ENCODE measurements around the gene DMRT1. TPM values are rescaled to one million over a fixed set of nuclear protein-coding genes. Genes with fewer than 3 reads are reported as not detected.

Gene DMRT1
- total RNA-seq, 1 experiment from 2014 or later, result 0.47 TPM

- Histone ChIP-seq H3K36me3 (ENCODE audit: control insufficient read depth in 1 of 2, insufficient read depth in 2 of 2, low read length in 2 of 2) (no peaks in the 10 kb centered on the region), H3K27ac (ENCODE audit: low read depth, low read length) (no peak overlapping the region), H3K9me3 (ENCODE audit: control insufficient read depth in 1 of 2, insufficient read depth in 1 of 2, low read depth in 1 of 2, low read length in 2 of 2) (no peaks in the 10 kb centered on the region), H4K20me1 (ENCODE audit: insufficient read depth) (no peaks in the 10 kb centered on the region), H3K27me3 (ENCODE audit: insufficient read depth, low read length) (no peaks in the 10 kb centered on the region), H3K4me3 (replicated peaks in 1 of 2; ENCODE audit: low read depth in 1 of 2, low read length in 2 of 2) (no peak overlapping the region), H3K9me2 (ENCODE audit: insufficient read depth) (no peaks in the 10 kb centered on the region), H3K9ac (ENCODE audit: low read length) (no peak overlapping the region), H3K4me1 (ENCODE audit: control insufficient read depth in 1 of 2, insufficient read depth in 2 of 2, low read length in 2 of 2) (no peaks in the 10 kb centered on the region), H2AFZ (ENCODE audit: low read depth, low read length, poor library complexity, severe bottlenecking) (no peak overlapping the region), H3K79me2 (ENCODE audit: insufficient read depth, low read length) (no peaks in the 10 kb centered on the region), H3K4me2 (ENCODE audit: low read length) (no peak overlapping the region)
- POLR2A ChIA-PET, result no interaction called here
- no peak for DNase-seq (ENCODE audit: low read depth, low spot score)
- RAD21 ChIA-PET (ENCODE audit: low non-redundant PET in 1 of 2, low total read pairs in 2 of 2, uncharacterized antibody in 2 of 2, unreplicated experiment in 2 of 2), result no interaction called here
- TF ChIP-seq MAX (IDR thresholded peaks at IDR 0.05), result no peak
- no peak for TF ChIP-seq ATF3 (IDR thresholded peaks at IDR 0.05)
- no peak for TF ChIP-seq RAD21 (IDR thresholded peaks at IDR 0.05; ENCODE audit: low read depth)
- no peak for TF ChIP-seq EZH2phosphoT487 (IDR thresholded peaks at IDR 0.05; ENCODE audit: borderline replicate concordance)
- no peak for TF ChIP-seq JUND (IDR thresholded peaks at IDR 0.05)
- TF ChIP-seq EZH2 (IDR thresholded peaks at IDR 0.05), result no peak
- TF ChIP-seq CBX3 (IDR thresholded peaks at IDR 0.05; ENCODE audit: low read depth), result no peak
- TF ChIP-seq POLR2A (IDR thresholded peaks at IDR 0.05; ENCODE audit: borderline replicate concordance, extremely low read depth, insufficient read depth, insufficient read length), result no peak
- no peak for TF ChIP-seq EGR1 (IDR thresholded peaks at IDR 0.05; ENCODE audit: low read depth)
- no peak for TF ChIP-seq POLR2AphosphoS5 (IDR thresholded peaks at IDR 0.05; ENCODE audit: low read depth, low read length)
- TF ChIP-seq ZNF274 (IDR thresholded peaks at IDR 0.05; ENCODE audit: low read depth, low read length), result no peak
- intact Hi-C loops (cut with micrococcal nuclease), result no loop called here
- ATAC-seq, result no peak
- no TSS peak for BruUV-seq (replicated peaks)
- CTCF ChIA-PET, result no interaction called here
Measured at GRCh38 chr9:973295-973834, 131.9 kb downstream of the DMRT1 start.
